ENCODE data around the gene PSAPL1.

GRCh38 chr4:7390906-7391636 is 43.7 kb downstream of the PSAPL1 start:
- no peak for TF ChIP-seq CTCF (IDR thresholded peaks at IDR 0.05)
- TF ChIP-seq POLR2A (IDR thresholded peaks at IDR 0.05) = no peak
- TF ChIP-seq EP300 (IDR thresholded peaks at IDR 0.05) = no peak

Data from ovary (tissue), 3 donors.